HG02571 (cell line): Measurements from ENCODE around the gene ME3.

Experiments
- ATAC-seq: cut with Tn5 transposase; IDR thresholded peaks from one replicate; pipeline ENCODE4 v1.9.1; 2021; ENCODE audit warnings: mild to moderate bottlenecking, moderate library complexity; ENCODE audit not compliant: unreplicated experiment

Gene ME3

DNA sequence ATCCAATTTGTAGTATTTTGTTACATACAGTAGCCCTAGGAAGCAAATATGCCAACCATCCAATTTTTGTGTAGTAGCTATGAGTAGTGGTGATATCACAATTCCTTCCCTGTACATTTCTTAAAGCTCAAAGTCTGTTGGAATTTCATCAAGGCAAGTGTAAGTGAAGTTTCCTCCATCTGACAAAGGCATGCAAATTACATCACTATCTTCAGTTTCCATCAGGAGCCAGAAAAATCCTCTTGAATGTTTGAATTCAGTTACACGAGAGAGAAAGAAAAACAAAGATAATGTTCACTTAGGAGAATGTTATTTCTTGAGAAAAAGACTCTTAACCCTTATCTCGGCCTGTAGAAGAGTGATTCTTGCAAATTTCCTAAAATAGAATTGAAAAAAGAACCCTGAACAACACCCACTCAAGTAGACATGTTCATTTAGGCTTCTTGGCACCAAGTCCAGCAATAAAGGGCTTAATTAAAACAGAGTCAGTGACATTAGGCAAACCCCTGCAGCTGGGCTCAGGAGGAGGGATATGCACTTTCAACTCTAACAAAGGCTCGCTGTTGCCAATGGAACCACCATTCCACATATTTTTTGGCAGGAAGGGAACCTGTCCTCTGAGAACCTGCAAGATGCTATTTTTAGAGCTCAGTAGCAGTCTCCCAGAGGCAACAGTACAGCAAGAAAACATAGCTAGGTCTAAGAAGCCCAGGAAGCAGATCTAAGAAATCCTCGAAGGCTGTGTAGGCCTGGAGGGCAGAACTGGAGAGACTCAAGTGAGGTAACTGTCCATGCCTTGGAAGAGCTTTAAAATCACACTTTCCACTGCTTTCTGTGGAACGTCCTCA is 153.1 kb downstream of the ME3 start:
- ATAC-seq: no peak

GRCh38 chr11:86518211-86518610 is 154.2 kb downstream of the ME3 start:
- no peak for ATAC-seq

DNA sequence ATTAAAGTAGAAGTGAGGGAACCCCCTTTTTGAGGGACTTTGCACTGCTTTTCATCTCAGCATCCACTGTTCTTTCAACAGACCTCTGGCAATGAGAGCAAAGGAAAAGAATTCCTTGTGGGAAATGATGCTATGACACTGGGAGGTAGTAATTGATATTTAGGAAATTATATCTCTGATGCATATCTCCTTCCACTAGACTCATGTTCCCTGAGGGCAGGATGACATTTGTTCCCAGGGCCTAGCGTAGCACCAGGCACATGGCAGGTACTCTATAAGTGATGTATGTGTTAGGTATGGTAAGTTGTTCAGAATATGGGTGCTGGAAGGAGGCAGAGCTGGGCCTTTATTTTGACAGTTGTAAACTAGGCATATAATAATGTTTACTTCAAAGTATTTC is 154.9 kb downstream of the ME3 start:
- ATAC-seq: no peak

- no peak for ATAC-seq
These were observed 156.9 kb downstream of the ME3 start for GRCh38 chr11:86515297-86516094.

DNA sequence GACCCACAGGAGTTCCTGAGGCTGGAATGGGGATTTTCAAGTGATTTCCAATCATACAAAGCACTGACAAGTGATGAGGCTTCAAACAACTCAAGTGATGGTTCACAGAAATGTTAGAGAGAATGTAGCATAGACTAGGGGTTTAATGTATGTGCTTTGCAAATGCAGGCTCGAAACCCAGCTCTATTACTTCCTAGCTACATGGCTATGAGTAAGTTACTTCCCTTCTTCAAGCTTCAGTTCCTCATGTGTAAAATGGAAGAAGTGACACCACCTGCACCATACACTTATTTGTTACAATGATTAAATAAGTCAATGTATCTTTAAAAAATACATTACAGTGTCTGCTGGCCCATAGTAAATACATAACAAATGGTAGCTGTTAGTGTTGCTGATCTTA is 158.0 kb downstream of the ME3 start:
- ATAC-seq: no peak

- ATAC-seq: no peak
These were observed 158.6 kb downstream of the ME3 start for GRCh38 chr11:86513746-86514373.

GRCh38 chr11:86513138-86513537 is 159.3 kb downstream of the ME3 start:
- no peak for ATAC-seq

DNA sequence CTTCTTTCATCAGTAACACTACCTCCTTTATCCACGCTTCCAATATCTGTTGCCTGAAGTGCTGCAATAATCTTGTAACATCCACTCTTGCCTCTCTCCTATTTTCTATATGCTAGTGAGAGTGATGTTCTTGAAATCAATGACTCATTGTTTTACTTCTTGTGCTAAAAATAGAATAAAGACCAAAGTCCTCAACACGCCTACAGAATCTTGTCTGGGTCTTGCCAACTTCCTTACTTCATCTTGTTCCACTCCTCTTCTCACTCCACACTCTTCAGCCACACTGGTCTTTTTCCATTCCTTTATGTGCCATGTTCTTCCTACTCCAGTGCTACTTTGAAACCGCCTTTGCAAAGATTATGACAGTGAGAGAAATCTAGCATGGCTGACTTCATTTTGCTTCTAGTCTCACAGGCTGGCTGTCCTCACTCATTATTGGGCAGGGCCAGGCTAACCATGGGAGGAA is 161.3 kb downstream of the ME3 start:
- ATAC-seq: peak; percentile 59

- no peak for ATAC-seq
These were observed 161.7 kb downstream of the ME3 start for GRCh38 chr11:86510674-86511073.

GRCh38 chr11:86510097-86510496 is 162.3 kb downstream of the ME3 start:
- no peak for ATAC-seq

GRCh38 chr11:86509588-86509974 is 162.8 kb downstream of the ME3 start:
- no peak for ATAC-seq

GRCh38 chr11:86508604-86509587 is 163.5 kb downstream of the ME3 start:
- ATAC-seq: no peak

- ATAC-seq: no peak
These were observed 165.1 kb downstream of the ME3 start for GRCh38 chr11:86507249-86507845.

- no peak for ATAC-seq
These were observed 166.2 kb downstream of the ME3 start for GRCh38 chr11:86506235-86506634.

DNA sequence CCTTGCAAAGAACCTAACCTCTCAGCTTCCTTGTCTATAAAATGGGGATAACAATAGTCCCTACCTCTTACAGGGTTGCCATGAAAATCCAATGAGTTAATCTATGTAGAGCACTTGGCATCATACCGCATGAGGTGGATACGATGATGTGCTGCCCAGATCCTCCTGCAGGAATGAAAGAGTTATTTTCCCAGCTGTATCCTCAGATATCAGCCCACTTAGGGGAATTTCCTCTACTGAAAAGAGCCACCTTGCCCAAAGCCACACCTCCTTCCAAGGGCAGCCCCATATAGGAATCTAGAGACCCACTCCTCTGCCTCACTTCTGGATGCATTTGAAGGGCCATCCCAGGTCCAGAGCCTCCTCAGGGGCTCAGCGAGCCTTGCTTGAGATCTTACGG is 169.3 kb downstream of the ME3 start:
- ATAC-seq: no peak

GRCh38 chr11:86502137-86502642 is 170.2 kb downstream of the ME3 start:
- no peak for ATAC-seq

GRCh38 chr11:86500500-86501140 is 171.8 kb downstream of the ME3 start:
- ATAC-seq: no peak

DNA sequence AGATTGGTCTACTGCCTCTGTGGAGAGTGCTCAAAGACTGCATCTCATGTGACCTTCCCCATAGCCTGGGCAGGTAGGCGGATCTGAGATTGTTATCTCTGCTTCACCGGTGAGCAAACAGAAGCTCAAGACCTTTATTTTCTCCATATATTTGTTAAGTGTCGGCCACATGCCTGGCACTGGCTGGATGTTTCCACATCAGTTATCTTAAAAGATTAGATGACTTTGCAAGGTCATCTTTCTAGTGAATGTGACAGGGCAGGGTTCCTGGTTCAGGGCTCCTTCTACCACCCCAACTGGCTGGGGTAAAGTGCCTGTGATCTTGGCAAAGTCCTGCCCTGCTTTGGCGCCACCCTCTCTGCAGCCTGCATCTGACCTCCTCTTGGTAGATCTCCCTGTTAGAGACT is 172.7 kb downstream of the ME3 start:
- no peak for ATAC-seq

GRCh38 chr11:86497836-86498235 is 174.6 kb downstream of the ME3 start:
- ATAC-seq: no peak
